Thoracic aorta (tissue), 2 donors: ENCODE results near the gene HHLA2. TPM values are rescaled to one million over a fixed set of nuclear protein-coding genes. Genes with fewer than 3 reads are reported as not detected.

ENCODE experiments used
- ATAC-seq: fragments of 150-250 bp; one replicate; pipeline ENCODE4 v1.8.0; 2017; ENCODE audit warnings: low read depth; ENCODE audit not compliant: insufficient number of reproducible peaks, low FRiP score
- DNase-seq: peaks from one replicate; pipeline ENCODE4 v3.0.0-alpha.2; 2020; ENCODE audit warnings: low spot score
- H3K27ac ChIP-seq, 2 donors: fragments of 200-600 bp; sonication (generic); 1 replicate in 1 of 2; 2 replicates in 1 of 2; pipeline ENCODE4 v1.5.1; 2016; ENCODE audit warnings: mild to moderate bottlenecking in 2 of 2, moderate library complexity in 2 of 2
- H3K27me3 ChIP-seq: fragments of 200-600 bp; sonication (generic); replicated peaks from 2 replicates; pipeline ENCODE4 v1.6.0; 2016; ENCODE audit warnings: mild to moderate bottlenecking; ENCODE audit not compliant: insufficient read depth
- H3K36me3 ChIP-seq: fragments of 200-600 bp; sonication (generic); one replicate; pipeline ENCODE4 v1.5.1; 2016
- H3K4me1 ChIP-seq, 2 donors: fragments of 200-600 bp; sonication (generic); 1 replicate in 1 of 2; 2 replicates in 1 of 2; pipeline versions ENCODE4 v1.5.1 to v1.6.0; 2016; ENCODE audit warnings: low read depth in 2 of 2, mild to moderate bottlenecking in 1 of 2; ENCODE audit not compliant: control insufficient read depth in 1 of 2
- H3K4me3 ChIP-seq: fragments of 200-600 bp; sonication (generic); 2 replicates; pipeline ENCODE4 v1.5.1; 2016; ENCODE audit warnings: mild to moderate bottlenecking
- H3K9me3 ChIP-seq: fragments of 200-600 bp; sonication (generic); 2 replicates; pipeline ENCODE4 v1.5.1; 2016
- CTCF ChIP-seq: fragments of 200-600 bp; sonication (generic); IDR thresholded peaks from one replicate; pipeline ENCODE4 v1.5.1; 2019; ENCODE audit warnings: antibody characterized with exemption
- total RNA-seq, 2 donors: library from RNA; depleted of rRNA; stranded (reverse); fragments of >200 nt; gene quantifications; one replicate each; pipeline versions ENCODE4 v1.1.0 to v1.2.3, GENCODE V29; 2016

The HHLA2 gene
- total RNA-seq, 2 donors from 2014 or later = not detected

- DNase-seq (no peak), ATAC-seq (no peak)
- H3K27me3 ChIP-seq = no peaks in the 10 kb centered on the region
- H3K4me3 ChIP-seq = no peak overlapping the region
- no peak overlapping the region for H3K27ac ChIP-seq
- no peak for TF ChIP-seq CTCF
- H3K36me3 ChIP-seq = no peaks in the 10 kb centered on the region
- H3K4me1 ChIP-seq = no peaks in the 10 kb centered on the region
- H3K9me3 ChIP-seq = no peaks in the 10 kb centered on the region
Measured at GRCh38 chr3:108312656-108313055, 16.3 kb downstream of the HHLA2 start.

GRCh38 chr3:108315767-108316301, 19.5 kb downstream of the HHLA2 start:
- H3K27me3 ChIP-seq = no peaks in the 10 kb centered on the region
- H3K9me3 ChIP-seq = no peaks in the 10 kb centered on the region
- H3K27ac ChIP-seq = no peak overlapping the region
- no peak overlapping the region for H3K4me3 ChIP-seq
- H3K4me1 ChIP-seq = no peaks in the 10 kb centered on the region
- DNase-seq (no peak), ATAC-seq (no peak)
- H3K36me3 ChIP-seq = no peaks in the 10 kb centered on the region
- no peak for TF ChIP-seq CTCF

- Histone ChIP-seq H3K9me3 (no peaks in the 10 kb centered on the region), H3K36me3 (no peaks in the 10 kb centered on the region), H3K4me1 (no peaks in the 10 kb centered on the region), H3K27ac (no peak overlapping the region), H3K4me3 (no peak overlapping the region), H3K27me3 (no peaks in the 10 kb centered on the region)
- no peak for TF ChIP-seq CTCF
- DNase-seq = no peak
- no peak for ATAC-seq
Measured at GRCh38 chr3:108319428-108320082, 23.2 kb downstream of the HHLA2 start.

GRCh38 chr3:108320746-108321350, 24.5 kb downstream of the HHLA2 start:
- no peaks in the 10 kb centered on the region for H3K36me3 ChIP-seq
- no peak overlapping the region for H3K27ac ChIP-seq
- H3K9me3 ChIP-seq = no peaks in the 10 kb centered on the region
- no peak for ATAC-seq
- no peak overlapping the region for H3K4me3 ChIP-seq
- no peaks in the 10 kb centered on the region for H3K27me3 ChIP-seq
- no peak for TF ChIP-seq CTCF
- H3K4me1 ChIP-seq = no peaks in the 10 kb centered on the region
- DNase-seq = no peak

- no peak for ATAC-seq
- Histone ChIP-seq H3K36me3 (no peaks in the 10 kb centered on the region), H3K4me1 (no peaks in the 10 kb centered on the region), H3K9me3 (no peaks in the 10 kb centered on the region), H3K27me3 (no peaks in the 10 kb centered on the region), H3K27ac (no peak overlapping the region), H3K4me3 (no peak overlapping the region)
- no peak for DNase-seq
- TF ChIP-seq CTCF = no peak
Measured at GRCh38 chr3:108322352-108322751, 26.0 kb downstream of the HHLA2 start.
